Hepatocyte (in vitro differentiated cells): ENCODE results near the gene ABCF2. TPM values are rescaled to one million over a fixed set of nuclear protein-coding genes. Genes with fewer than 3 reads are reported as not detected.
A peak's percentile ranks its signal among the peaks of the same experiment; 100 is the strongest.

Experiments used
- DNase-seq: peaks from one replicate; pipeline ENCODE4 v3.0.0-alpha.2; 2016; ENCODE audit warnings: low spot score
- H2AFZ ChIP-seq: fragments of 200-600 bp; sonication (generic); 2 replicates; pipeline ENCODE4 v1.6.0; 2016; ENCODE audit warnings: antibody characterized with exemption, mild to moderate bottlenecking
- H3K27ac ChIP-seq: fragments of 200-600 bp; sonication (generic); 2 replicates; pipeline ENCODE4 v1.5.1; 2016; ENCODE audit warnings: mild to moderate bottlenecking
- H3K27me3 ChIP-seq: fragments of 200-600 bp; sonication (generic); 2 replicates; pipeline ENCODE4 v1.6.1; 2016
- H3K36me3 ChIP-seq: fragments of 200-600 bp; sonication (generic); replicated peaks from 2 replicates; pipeline ENCODE4 v1.5.1; 2016; ENCODE audit warnings: low read depth; ENCODE audit not compliant: insufficient read depth
- H3K4me1 ChIP-seq: fragments of 200-600 bp; sonication (generic); 2 replicates; pipeline ENCODE4 v1.5.1; 2016; ENCODE audit warnings: mild to moderate bottlenecking, moderate library complexity; ENCODE audit not compliant: insufficient read depth
- H3K4me2 ChIP-seq: fragments of 200-600 bp; sonication (generic); 2 replicates; pipeline ENCODE4 v1.6.0; 2016
- H3K4me3 ChIP-seq: fragments of 200-600 bp; sonication (generic); 2 replicates; pipeline ENCODE4 v1.5.1; 2016; ENCODE audit warnings: mild to moderate bottlenecking
- H3K79me2 ChIP-seq: fragments of 200-600 bp; sonication (generic); 2 replicates; pipeline ENCODE4 v1.6.0; 2017; ENCODE audit warnings: mild to moderate bottlenecking
- H3K9me2 ChIP-seq: fragments of 200-600 bp; sonication (generic); replicated peaks from 2 replicates; pipeline ENCODE4 v1.6.0; 2017; ENCODE audit warnings: mild to moderate bottlenecking; ENCODE audit not compliant: insufficient read depth
- H3K9me3 ChIP-seq: fragments of 200-600 bp; sonication (generic); 2 replicates; pipeline ENCODE4 v1.5.1; 2016; ENCODE audit warnings: low read depth, mild to moderate bottlenecking
- H4K20me1 ChIP-seq: fragments of 200-600 bp; sonication (generic); 2 replicates; pipeline ENCODE4 v1.6.0; 2016; ENCODE audit warnings: mild to moderate bottlenecking; ENCODE audit not compliant: insufficient read depth, poor library complexity, severe bottlenecking
- EZH2 ChIP-seq: fragments of 200-600 bp; sonication (generic); IDR thresholded peaks from 2 replicates; pipeline ENCODE4 v1.6.1; 2016; ENCODE audit warnings: antibody characterized with exemption, mild to moderate bottlenecking, borderline replicate concordance
- EZH2phosphoT487 ChIP-seq: fragments of 200-600 bp; sonication (generic); IDR thresholded peaks from one replicate; pipeline ENCODE4 v1.6.1; 2018; ENCODE audit warnings: antibody characterized with exemption, mild to moderate bottlenecking, low read depth, moderate library complexity; ENCODE audit not compliant: unreplicated experiment, severe bottlenecking
- WGBS: methylation state at CpG from one replicate; pipeline ENCODE4 v1.1.6; 2016; ENCODE audit warnings: low lambda C conversion rate; ENCODE audit errors: missing lambda C conversion rate; 5-methylcytosine and 5-hydroxymethylcytosine counted together
- polyA plus RNA-seq: library from polyadenylated mRNA; unstranded; fragments of >200 nt; fragmentation: Nextera tagmentation; extraction: Ambion mirVana; gene quantifications from 2 replicates; pipeline ENCODE4 v1.2.1, GENCODE V29; 2016
- total RNA-seq: library from RNA; depleted of rRNA; stranded (reverse); fragments of >200 nt; gene quantifications from 2 replicates; pipeline ENCODE4 v1.2.3, GENCODE V29; 2014
- TF ChIP-seq, protein P1 (sequence below): fragments of 200-600 bp; sonication (generic); IDR thresholded peaks from 2 replicates; pipeline ENCODE4 v1.5.1; 2016; ENCODE audit warnings: antibody characterized with exemption, mild to moderate bottlenecking; ENCODE audit not compliant: poor library complexity

ABCF2 gene
- total and polyA plus RNA-seq, 2 experiments from 2014 or later = 25.6 to 35.3 TPM

DNA sequence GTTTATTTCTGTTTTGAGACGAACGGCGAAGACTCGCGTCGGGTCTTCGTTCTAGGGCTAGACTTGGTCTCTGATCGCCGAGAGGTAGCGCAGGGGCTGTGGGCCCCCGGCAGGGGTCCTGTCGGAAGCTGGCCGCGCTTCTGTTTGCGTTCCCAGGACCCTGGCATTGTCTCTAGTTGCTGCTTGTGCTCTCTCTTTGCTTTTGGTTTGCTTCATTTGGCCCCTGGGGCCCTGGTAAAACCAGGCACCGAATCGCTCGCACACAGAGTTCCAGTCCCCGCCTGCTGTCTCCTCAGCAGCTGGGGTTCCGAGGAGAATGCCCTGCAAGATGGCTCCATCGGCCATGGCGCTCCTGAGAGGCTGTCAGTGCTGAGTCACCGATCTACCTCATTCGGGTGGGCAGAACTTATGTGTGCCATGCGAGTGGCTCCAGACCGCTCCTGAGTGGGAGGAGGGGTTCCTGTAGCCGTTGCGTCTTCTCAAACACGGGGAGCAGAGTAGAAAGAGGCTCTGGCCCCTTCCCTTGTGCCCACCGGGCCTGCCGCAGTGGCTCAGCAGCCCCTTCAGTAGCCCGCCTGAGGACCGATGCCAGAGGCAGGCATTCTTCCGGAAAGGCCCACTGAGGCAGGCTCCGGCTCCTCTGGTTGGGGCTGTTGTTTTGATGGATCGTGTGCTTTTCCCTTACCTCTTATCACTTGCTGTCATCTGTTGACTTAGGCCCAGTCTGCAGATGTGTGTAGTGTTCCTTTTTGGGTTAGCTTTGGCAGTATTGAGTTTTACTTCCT lies 6.1 kb upstream of the ABCF2 start:
- WGBS = 11% methylated on average over 36 of the region's 36 CpGs
- peak; percentile 80 for DNase-seq
- peaks cover 14% of the 10 kb centered on the region for H3K4me1 ChIP-seq
- no peaks in the 10 kb centered on the region for H3K36me3 ChIP-seq
- H3K4me2 ChIP-seq = peak overlapping the region; percentile 90
- H4K20me1 ChIP-seq = peaks cover 31% of the 10 kb centered on the region
- peaks cover 50% of the 10 kb centered on the region for H3K79me2 ChIP-seq
- H3K27me3 ChIP-seq = no peaks in the 10 kb centered on the region
- peak overlapping the region; percentile 82 for H3K4me3 ChIP-seq
- H3K9me2 ChIP-seq = no peaks in the 10 kb centered on the region
- no peaks in the 10 kb centered on the region for H3K9me3 ChIP-seq
- H2AFZ ChIP-seq = peak overlapping the region; percentile 35
- TF ChIP-seq, protein P1, sequence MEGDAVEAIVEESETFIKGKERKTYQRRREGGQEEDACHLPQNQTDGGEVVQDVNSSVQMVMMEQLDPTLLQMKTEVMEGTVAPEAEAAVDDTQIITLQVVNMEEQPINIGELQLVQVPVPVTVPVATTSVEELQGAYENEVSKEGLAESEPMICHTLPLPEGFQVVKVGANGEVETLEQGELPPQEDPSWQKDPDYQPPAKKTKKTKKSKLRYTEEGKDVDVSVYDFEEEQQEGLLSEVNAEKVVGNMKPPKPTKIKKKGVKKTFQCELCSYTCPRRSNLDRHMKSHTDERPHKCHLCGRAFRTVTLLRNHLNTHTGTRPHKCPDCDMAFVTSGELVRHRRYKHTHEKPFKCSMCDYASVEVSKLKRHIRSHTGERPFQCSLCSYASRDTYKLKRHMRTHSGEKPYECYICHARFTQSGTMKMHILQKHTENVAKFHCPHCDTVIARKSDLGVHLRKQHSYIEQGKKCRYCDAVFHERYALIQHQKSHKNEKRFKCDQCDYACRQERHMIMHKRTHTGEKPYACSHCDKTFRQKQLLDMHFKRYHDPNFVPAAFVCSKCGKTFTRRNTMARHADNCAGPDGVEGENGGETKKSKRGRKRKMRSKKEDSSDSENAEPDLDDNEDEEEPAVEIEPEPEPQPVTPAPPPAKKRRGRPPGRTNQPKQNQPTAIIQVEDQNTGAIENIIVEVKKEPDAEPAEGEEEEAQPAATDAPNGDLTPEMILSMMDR = no peak
- peak overlapping the region; percentile 82 for H3K27ac ChIP-seq

DNA sequence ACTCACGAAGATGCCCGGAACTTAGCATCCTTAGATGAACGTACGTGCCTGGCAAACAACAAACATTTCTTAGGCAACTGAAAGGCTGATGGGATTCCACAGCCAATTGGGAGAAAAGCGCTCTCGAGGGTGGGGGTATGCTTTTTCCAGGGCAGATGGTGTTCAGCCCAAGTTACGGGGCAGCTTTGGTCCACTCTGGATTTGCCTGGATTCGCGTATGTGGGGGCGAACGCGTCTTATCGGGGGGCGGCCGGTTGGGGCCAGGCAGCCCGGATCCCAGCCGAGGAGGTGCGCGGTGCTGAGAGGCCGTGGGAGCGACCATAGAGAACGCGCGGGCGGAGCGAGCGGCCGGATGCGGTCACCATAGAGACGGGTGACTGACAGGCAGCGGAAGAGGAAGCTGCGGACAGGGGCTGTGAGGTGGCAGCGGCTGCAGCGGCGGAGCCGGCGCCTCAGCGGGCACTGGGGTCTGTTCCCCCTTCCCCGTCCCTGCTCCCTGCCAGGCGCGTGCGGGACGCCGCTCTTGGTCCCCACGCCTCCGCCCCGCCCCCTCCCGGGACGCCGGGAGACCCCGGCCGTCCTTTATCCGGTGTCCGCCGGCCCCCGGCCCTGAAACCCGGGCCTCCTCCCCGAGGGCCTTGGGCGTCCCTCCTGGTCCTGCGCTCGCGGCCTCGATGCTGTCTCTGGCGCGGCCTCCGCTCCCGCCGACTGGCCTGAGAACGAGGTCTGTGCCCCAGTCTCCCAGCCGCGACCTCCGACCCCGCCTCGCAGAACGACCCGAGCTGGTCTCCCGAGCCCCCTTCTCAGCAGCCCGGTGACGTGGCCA lies 5.3 kb upstream of the ABCF2 start, which contains the start of gene CHPF2:
Gene CHPF2 (plus strand): TSS at position 393 of the 826 bp plus-strand sequence. CDS start 1,529 bp downstream, outside the sequence.
- Histone ChIP-seq H3K9me3 (no peaks in the 10 kb centered on the region), H4K20me1 (peaks cover 25% of the 10 kb centered on the region), H3K4me2 (peak within 1 kb of the TSS; percentile 90), H3K27ac (peak within 1 kb of the TSS; percentile 82), H2AFZ (peak within 1 kb of the TSS; percentile 93), H3K4me1 (peaks cover 17% of the 10 kb centered on the region), H3K36me3 (no peaks in the 10 kb centered on the region), H3K4me3 (peak within 1 kb of the TSS; percentile 82), H3K27me3 (no peaks in the 10 kb centered on the region), H3K79me2 (peaks cover 50% of the 10 kb centered on the region), H3K9me2 (no peaks in the 10 kb centered on the region)
- 1% methylated on average over 64 of the region's 79 CpGs for WGBS
- no peak for TF ChIP-seq EZH2
- TF ChIP-seq EZH2phosphoT487 = no peak
- TF ChIP-seq, protein P1 = no peak
- peak; percentile 92 for DNase-seq

DNA sequence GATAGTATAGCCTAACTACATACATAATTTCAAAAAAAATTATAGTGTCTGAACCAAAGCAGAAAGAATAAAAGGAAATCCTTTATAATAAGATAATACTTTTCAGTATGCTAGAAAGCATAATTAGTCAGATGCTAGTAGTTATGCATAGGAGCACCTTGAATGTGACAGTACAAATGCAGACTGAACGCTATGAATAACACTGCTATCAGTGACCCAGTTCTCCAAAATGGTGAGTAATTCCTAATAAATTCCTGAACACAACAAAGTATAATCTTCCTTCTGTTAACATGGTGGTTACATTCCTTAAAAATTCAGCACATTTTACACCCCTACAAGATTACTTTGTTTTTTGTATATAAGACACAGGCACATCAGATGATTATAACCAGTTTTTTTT lies 4.1 kb upstream of the ABCF2 start:
- Histone ChIP-seq H3K9me2 (no peaks in the 10 kb centered on the region), H3K4me3 (no peak overlapping the region), H4K20me1 (peaks cover 19% of the 10 kb centered on the region), H3K79me2 (peaks cover 52% of the 10 kb centered on the region), H3K4me2 (no peak overlapping the region), H3K27ac (no peak overlapping the region), H3K36me3 (no peaks in the 10 kb centered on the region), H3K9me3 (no peaks in the 10 kb centered on the region), H2AFZ (no peak overlapping the region), H3K4me1 (peaks cover 21% of the 10 kb centered on the region), H3K27me3 (no peaks in the 10 kb centered on the region)
- WGBS = 76% methylated on average over 1 of the region's 1 CpG
- TF ChIP-seq EZH2phosphoT487 (no peak), EZH2 (no peak)
- TF ChIP-seq, protein P1 = no peak
- DNase-seq = no peak
